Measurements from ENCODE around the gene ZNRD2.

The ZNRD2 gene

GRCh38 chr11:65538232-65538914 is 31.9 kb upstream of the ZNRD2 start:
- no peak for DNase-seq (ENCODE audit: low spot score)

GRCh38 chr11:65538915-65539743 is 31.1 kb upstream of the ZNRD2 start:
- no peak for DNase-seq (ENCODE audit: low spot score)

GRCh38 chr11:65539744-65540289 is 30.5 kb upstream of the ZNRD2 start:
- no peak for DNase-seq (ENCODE audit: low spot score)

- peak; percentile 96 for DNase-seq (ENCODE audit: low spot score)
Measured at GRCh38 chr11:65540290-65541092, 29.8 kb upstream of the ZNRD2 start.

GRCh38 chr11:65541093-65541982 is 28.9 kb upstream of the ZNRD2 start:
- no peak for DNase-seq (ENCODE audit: low spot score)

GRCh38 chr11:65542738-65543390 is 27.4 kb upstream of the ZNRD2 start:
- no peak for DNase-seq (ENCODE audit: low spot score)

GRCh38 chr11:65545853-65546216 is 24.4 kb upstream of the ZNRD2 start:
- DNase-seq (ENCODE audit: low spot score): no peak

- no peak for DNase-seq (ENCODE audit: low spot score)
Measured at GRCh38 chr11:65546217-65546958, 23.9 kb upstream of the ZNRD2 start.

GRCh38 chr11:65547446-65548125 is 22.7 kb upstream of the ZNRD2 start:
- no peak for DNase-seq (ENCODE audit: low spot score)

GRCh38 chr11:65548395-65548794 is 21.9 kb upstream of the ZNRD2 start:
- no peak for DNase-seq (ENCODE audit: low spot score)

- no peak for DNase-seq (ENCODE audit: low spot score)
Measured at GRCh38 chr11:65549096-65549495, 21.2 kb upstream of the ZNRD2 start.

GRCh38 chr11:65551572-65552387 is 18.5 kb upstream of the ZNRD2 start:
- no peak for DNase-seq (ENCODE audit: low spot score)

- DNase-seq (ENCODE audit: low spot score): no peak
Measured at GRCh38 chr11:65552388-65552951, 17.8 kb upstream of the ZNRD2 start.

GRCh38 chr11:65553301-65554001 is 16.8 kb upstream of the ZNRD2 start:
- DNase-seq (ENCODE audit: low spot score): no peak

- DNase-seq (ENCODE audit: low spot score): no peak
Measured at GRCh38 chr11:65554057-65554818, 16.0 kb upstream of the ZNRD2 start.

- no peak for DNase-seq (ENCODE audit: low spot score)
Measured at GRCh38 chr11:65554842-65555430, 15.3 kb upstream of the ZNRD2 start.
